H1 (cell line): Measurements from ENCODE around the gene PHACTR2. TPM values are rescaled to one million over a fixed set of nuclear protein-coding genes. Genes with fewer than 3 reads are reported as not detected.

Source experiments
- JUN ChIP-seq: IDR thresholded peaks from 2 replicates; pipeline ENCODE4 v1.6.1; 2011; ENCODE audit warnings: low read depth, mild to moderate bottlenecking, improper control_type of control experiment, low read length
- RBBP5 ChIP-seq: IDR thresholded peaks from 2 replicates; pipeline ENCODE4 v1.7.1; 2012; ENCODE audit warnings: low read depth, mild to moderate bottlenecking, inconsistent platforms, low read length, moderate library complexity, borderline replicate concordance
- SAP30 ChIP-seq: fragments of 300-600 bp; sonication (generic); IDR thresholded peaks from 2 replicates; pipeline ENCODE4 v1.7.1; 2012; ENCODE audit warnings: low read length, moderate library complexity, mild to moderate bottlenecking, inconsistent platforms; ENCODE audit not compliant: insufficient read depth, insufficient replicate concordance
- polyA plus RNA-seq, 7 experiments: library from polyadenylated mRNA; depleted of rRNA in 3 of 7; stranded (reverse) in 5 of 7; unstranded in 2 of 7; fragments of >200 nt in 5 of 7; fragments of 200-250 nt in 2 of 7; gene quantifications; 1 replicate in 5 of 7; 2 replicates in 1 of 7; 4 replicates in 1 of 7; pipeline versions ENCODE4 v1.2.1 to v1.2.3, GENCODE V29; 2011 to 2013; ENCODE audit warnings: missing spikeins in 2 of 7, mixed read lengths in 2 of 7
- total RNA-seq: library from RNA; stranded (reverse); fragmentation: NEBNext Ultra II Directional; extraction: Animal tissue kit (Norgen Biotek cat#: 25700); gene quantifications from 2 replicates; pipeline ENCODE4 v1.2.1, GENCODE V29; 2021

The PHACTR2 gene
- total and polyA plus RNA-seq, 2 of the 8 experiments (the other 6 are each of a cell fraction or from before 2014, with no cell fraction given) = 16.9 to 131 TPM

DNA sequence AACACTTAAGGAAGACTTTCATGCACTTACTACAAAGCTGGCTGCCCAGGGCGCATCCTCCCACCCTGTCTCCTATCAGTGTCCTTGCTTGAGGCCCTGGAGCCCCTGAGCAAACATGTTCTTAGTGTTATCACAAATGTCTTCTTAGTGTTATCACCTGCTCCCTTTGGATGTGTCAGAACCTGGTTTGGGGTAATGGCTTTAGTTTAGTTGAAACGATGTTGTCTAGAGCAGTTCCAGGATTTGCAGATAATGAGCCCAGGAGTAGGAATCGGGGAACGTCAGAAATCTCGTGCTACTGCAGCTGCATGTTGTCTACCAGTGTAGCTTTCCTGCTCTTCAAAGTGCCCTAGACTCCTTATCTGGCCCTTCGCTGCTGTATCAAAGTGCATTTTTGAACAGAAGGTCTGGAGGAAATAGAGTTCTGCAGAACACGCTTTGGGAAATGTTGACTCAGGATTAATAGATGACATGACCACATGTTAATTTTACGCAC is 69.6 kb downstream of the PHACTR2 start (continued):
- TF ChIP-seq SAP30 = no peak
- TF ChIP-seq JUN = no peak
- TF ChIP-seq RBBP5 = no peak
